Measurements from ENCODE around the gene ALS2CL. TPM values are rescaled to one million over a fixed set of nuclear protein-coding genes. Genes with fewer than 3 reads are reported as not detected.

Gene ALS2CL
- total RNA-seq, 1 donor from 2014 or later: 0.51 TPM

DNA sequence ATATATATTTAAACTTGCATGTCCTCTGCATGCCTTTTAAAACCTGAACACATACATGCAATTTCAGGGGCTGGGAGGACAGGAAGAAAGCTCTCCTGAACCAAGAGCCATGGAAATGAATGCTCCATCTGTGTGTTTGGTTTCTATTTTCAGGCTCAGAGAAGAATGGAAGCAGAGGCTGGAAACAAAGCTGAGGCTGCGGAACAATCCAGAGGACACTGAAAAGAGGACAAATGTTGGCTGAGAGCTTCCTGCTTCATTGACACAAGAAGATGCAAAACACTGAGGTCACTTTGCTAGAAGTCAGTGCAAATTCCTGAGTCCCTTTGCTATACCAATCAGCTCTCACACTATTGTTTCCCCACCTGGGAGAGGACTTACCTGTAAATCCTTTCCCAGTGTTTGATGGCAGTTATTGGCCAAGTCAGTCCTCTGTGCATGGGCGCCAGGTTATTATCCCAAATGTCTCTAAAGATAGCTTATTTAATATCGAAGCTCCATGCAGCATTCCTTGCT lies 68.4 kb downstream of the ALS2CL start:
- Mint-ChIP-seq H3K4me3 (ENCODE audit: unreplicated experiment) (no peak overlapping the region), H3K27me3 (ENCODE audit: unreplicated experiment) (peaks cover 1% of the 10 kb centered on the region), H3K4me1 (ENCODE audit: low read depth, unreplicated experiment) (peaks cover 3% of the 10 kb centered on the region), H3K9me3 (ENCODE audit: unreplicated experiment) (peaks cover 3% of the 10 kb centered on the region), H3K27ac (ENCODE audit: unreplicated experiment) (no peak overlapping the region), H3K36me3 (ENCODE audit: unreplicated experiment) (no peaks in the 10 kb centered on the region)
- no peak for DNase-seq
- TF ChIP-seq, protein P1, sequence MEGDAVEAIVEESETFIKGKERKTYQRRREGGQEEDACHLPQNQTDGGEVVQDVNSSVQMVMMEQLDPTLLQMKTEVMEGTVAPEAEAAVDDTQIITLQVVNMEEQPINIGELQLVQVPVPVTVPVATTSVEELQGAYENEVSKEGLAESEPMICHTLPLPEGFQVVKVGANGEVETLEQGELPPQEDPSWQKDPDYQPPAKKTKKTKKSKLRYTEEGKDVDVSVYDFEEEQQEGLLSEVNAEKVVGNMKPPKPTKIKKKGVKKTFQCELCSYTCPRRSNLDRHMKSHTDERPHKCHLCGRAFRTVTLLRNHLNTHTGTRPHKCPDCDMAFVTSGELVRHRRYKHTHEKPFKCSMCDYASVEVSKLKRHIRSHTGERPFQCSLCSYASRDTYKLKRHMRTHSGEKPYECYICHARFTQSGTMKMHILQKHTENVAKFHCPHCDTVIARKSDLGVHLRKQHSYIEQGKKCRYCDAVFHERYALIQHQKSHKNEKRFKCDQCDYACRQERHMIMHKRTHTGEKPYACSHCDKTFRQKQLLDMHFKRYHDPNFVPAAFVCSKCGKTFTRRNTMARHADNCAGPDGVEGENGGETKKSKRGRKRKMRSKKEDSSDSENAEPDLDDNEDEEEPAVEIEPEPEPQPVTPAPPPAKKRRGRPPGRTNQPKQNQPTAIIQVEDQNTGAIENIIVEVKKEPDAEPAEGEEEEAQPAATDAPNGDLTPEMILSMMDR (IDR thresholded peaks at IDR 0.05; ENCODE audit: partially characterized antibody, unreplicated experiment): no peak

DNA sequence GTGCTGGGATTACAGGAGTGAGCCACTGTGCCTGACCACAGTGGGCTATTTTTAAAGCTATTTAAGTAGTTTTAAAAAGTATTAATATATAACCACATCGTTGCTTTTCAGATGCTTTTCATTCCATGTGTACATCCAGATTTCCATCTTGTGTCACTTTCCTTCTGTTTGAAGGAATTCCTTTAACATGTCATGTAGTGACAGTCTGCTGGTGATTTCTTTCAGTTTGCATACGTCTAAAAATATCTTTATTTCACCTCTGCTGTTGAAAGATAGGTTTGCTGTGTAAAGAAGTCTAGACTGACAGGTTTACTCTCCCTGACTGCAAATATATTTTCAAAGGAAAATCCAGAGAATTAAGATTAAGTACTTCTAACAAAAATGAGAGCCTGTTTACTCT lies 68.9 kb downstream of the ALS2CL start:
- H3K27ac Mint-ChIP-seq (ENCODE audit: unreplicated experiment): no peak overlapping the region
- no peaks in the 10 kb centered on the region for H3K36me3 Mint-ChIP-seq (ENCODE audit: unreplicated experiment)
- DNase-seq: no peak

DNA sequence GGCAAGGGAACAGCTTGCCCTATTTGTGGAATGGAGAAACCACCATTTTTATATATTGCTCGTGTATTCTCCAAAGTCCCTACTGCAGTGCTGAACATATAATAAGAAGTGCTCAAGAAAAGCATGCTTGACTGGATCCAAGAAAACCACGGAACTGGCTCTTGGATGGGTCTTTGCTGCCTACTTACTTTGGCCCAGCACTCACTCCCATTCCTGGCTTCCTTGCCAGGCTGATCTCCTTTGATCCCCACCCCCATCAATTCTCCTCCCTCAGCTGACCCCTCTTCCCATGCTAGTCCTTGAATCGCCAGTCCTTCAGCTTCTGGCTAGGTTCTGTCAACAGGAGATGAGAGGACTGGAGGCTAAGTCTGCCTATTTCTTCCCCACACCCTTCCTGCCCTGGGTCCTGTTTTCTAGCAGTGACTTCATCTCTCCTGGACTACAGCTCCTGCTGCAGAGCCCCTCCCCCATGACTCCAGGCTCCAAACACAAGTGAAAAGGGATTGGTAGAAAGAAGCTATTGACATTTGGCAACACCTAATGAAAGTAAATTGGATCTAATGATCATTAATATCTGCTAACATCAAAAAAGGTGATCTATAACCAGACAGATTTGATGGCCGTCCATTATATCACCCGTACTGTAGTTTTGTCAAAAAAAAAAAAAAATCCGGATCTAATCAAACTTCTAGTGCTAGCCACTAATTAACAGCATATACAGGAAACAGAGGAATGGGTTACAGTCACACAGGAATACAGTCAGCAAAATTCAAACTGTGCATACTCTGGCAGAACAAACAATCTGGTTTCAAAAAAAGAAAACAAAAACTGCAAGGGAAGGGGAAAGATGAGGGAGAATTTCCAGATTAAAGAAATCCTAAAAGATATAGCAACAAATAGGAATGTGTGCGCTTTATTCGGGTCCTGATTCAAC lies 73.4 kb downstream of the ALS2CL start:
- DNase-seq: no peak
- H3K4me3 Mint-ChIP-seq (ENCODE audit: unreplicated experiment): no peak overlapping the region
- peaks cover 4% of the 10 kb centered on the region for H3K27me3 Mint-ChIP-seq (ENCODE audit: unreplicated experiment)
- H3K4me1 Mint-ChIP-seq (ENCODE audit: low read depth, unreplicated experiment): peaks cover 3% of the 10 kb centered on the region
- no peak overlapping the region for H3K27ac Mint-ChIP-seq (ENCODE audit: unreplicated experiment)
- no peaks in the 10 kb centered on the region for H3K36me3 Mint-ChIP-seq (ENCODE audit: unreplicated experiment)
- TF ChIP-seq, protein P1 (IDR thresholded peaks at IDR 0.05; ENCODE audit: partially characterized antibody, unreplicated experiment): no peak
- peaks cover 3% of the 10 kb centered on the region for H3K9me3 Mint-ChIP-seq (ENCODE audit: unreplicated experiment)

More for the DNA sequence above, 68.9 kb downstream of the ALS2CL start:
- TF ChIP-seq, protein P1 (IDR thresholded peaks at IDR 0.05; ENCODE audit: partially characterized antibody, unreplicated experiment): no peak
- H3K27me3 Mint-ChIP-seq (ENCODE audit: unreplicated experiment): peaks cover 1% of the 10 kb centered on the region
- H3K9me3 Mint-ChIP-seq (ENCODE audit: unreplicated experiment): peaks cover 4% of the 10 kb centered on the region
- no peak overlapping the region for H3K4me3 Mint-ChIP-seq (ENCODE audit: unreplicated experiment)
- H3K4me1 Mint-ChIP-seq (ENCODE audit: low read depth, unreplicated experiment): peaks cover 3% of the 10 kb centered on the region

Other genes starting within 250 kb of the ALS2CL start
- not detected for gene LTF, start 228.8 kb downstream of the ALS2CL start, total RNA-seq (ENCODE audit: unreplicated experiment)
- gene RTP3, start 195.7 kb downstream of the ALS2CL start, total RNA-seq (ENCODE audit: unreplicated experiment): not detected
- gene LRRC2, start 127.4 kb downstream of the ALS2CL start, total RNA-seq (ENCODE audit: unreplicated experiment): not detected
- gene FAM240A, start 81.2 kb downstream of the ALS2CL start, total RNA-seq (ENCODE audit: unreplicated experiment): not detected
- gene TMIE, start 7.7 kb upstream of the ALS2CL start, total RNA-seq (ENCODE audit: unreplicated experiment): not detected
- gene PRSS50, start 24.2 kb upstream of the ALS2CL start, total RNA-seq (ENCODE audit: unreplicated experiment): not detected
- not detected for gene MYL3, start 169.8 kb upstream of the ALS2CL start, total RNA-seq (ENCODE audit: unreplicated experiment)
- gene PTH1R, start 184.0 kb upstream of the ALS2CL start, total RNA-seq (ENCODE audit: unreplicated experiment): 0.29 TPM

Data from glutamatergic neuron (in vitro differentiated cells).